Activated CD4-positive, alpha-beta T cell treated with anti-CD3 and anti-CD28 coated beads, Interleukin-2, amount 50 U/mL, for 24 hours (primary cell): ENCODE measurements around the gene NUAK2.

Experiments used
- DNase-seq, 2 donors: peaks; one replicate each; pipeline ENCODE4 v3.0.0-alpha.2; 2020; ENCODE audit warnings: low read depth in 1 of 2, low spot score in 1 of 2

The NUAK2 gene

GRCh38 chr1:205275916-205276688, 45.4 kb downstream of the NUAK2 start:
- no peak for DNase-seq

DNA sequence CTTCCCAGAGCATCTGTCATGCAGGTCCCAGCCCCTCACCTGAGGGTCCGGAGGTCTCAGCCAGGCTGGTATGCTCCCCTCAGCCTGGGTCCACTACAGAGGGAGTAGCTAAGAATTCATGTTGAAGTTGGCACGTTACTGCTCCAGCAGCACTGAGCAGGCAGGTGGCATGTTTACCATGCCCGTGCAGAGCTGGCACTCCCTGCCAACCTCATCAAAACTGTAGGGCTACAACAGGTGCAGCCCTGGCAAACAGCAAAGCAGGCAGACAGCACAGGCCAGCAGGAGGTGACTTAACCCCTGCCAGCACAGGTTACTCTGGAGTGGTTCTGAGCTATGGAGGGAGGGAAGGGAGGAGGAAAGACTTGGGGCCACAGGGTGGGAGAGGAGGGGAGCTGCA, 46.4 kb downstream of the NUAK2 start:
- no peak for DNase-seq

- DNase-seq = no peak
Measured at GRCh38 chr1:205274041-205274691, 47.4 kb downstream of the NUAK2 start.

GRCh38 chr1:205273551-205273982, 48.0 kb downstream of the NUAK2 start:
- peak; percentile 72 to 73 for DNase-seq

- DNase-seq = no peak
Measured at GRCh38 chr1:205272536-205272935, 49.0 kb downstream of the NUAK2 start.

DNA sequence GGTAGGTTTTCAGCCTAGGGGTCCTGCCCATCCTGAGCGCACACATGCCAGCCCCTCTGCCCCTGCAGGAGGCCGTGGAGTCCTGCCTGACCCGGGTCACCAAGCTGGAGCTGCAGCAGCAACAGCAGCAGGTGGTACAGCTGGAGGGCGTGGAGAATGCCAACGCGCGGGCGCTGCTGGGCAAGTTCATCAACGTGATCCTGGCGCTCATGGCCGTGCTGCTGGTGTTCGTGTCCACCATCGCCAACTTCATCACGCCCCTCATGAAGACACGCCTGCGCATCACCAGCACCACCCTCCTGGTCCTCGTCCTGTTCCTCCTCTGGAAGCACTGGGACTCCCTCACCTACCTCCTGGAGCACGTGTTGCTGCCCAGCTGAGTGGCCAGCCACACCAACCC, 49.8 kb downstream of the NUAK2 start:
- no peak for DNase-seq

- DNase-seq = no peak
Measured at GRCh38 chr1:205271277-205271676, 50.3 kb downstream of the NUAK2 start.

- DNase-seq = no peak
Measured at GRCh38 chr1:205270764-205271163, 50.8 kb downstream of the NUAK2 start.

- no peak for DNase-seq
Measured at GRCh38 chr1:205270271-205270670, 51.3 kb downstream of the NUAK2 start.

GRCh38 chr1:205269711-205270110, 51.8 kb downstream of the NUAK2 start:
- DNase-seq = no peak

GRCh38 chr1:205268846-205269680, 52.5 kb downstream of the NUAK2 start:
- no peak for DNase-seq

- DNase-seq = no peak
Measured at GRCh38 chr1:205267306-205267902, 54.1 kb downstream of the NUAK2 start.

- DNase-seq = no peak
Measured at GRCh38 chr1:205266611-205267305, 54.8 kb downstream of the NUAK2 start.

GRCh38 chr1:205263580-205264190, 57.9 kb downstream of the NUAK2 start:
- no peak for DNase-seq

- DNase-seq = no peak
Measured at GRCh38 chr1:205262731-205263171, 58.8 kb downstream of the NUAK2 start.

GRCh38 chr1:205261946-205262691, 59.4 kb downstream of the NUAK2 start:
- no peak for DNase-seq

DNA sequence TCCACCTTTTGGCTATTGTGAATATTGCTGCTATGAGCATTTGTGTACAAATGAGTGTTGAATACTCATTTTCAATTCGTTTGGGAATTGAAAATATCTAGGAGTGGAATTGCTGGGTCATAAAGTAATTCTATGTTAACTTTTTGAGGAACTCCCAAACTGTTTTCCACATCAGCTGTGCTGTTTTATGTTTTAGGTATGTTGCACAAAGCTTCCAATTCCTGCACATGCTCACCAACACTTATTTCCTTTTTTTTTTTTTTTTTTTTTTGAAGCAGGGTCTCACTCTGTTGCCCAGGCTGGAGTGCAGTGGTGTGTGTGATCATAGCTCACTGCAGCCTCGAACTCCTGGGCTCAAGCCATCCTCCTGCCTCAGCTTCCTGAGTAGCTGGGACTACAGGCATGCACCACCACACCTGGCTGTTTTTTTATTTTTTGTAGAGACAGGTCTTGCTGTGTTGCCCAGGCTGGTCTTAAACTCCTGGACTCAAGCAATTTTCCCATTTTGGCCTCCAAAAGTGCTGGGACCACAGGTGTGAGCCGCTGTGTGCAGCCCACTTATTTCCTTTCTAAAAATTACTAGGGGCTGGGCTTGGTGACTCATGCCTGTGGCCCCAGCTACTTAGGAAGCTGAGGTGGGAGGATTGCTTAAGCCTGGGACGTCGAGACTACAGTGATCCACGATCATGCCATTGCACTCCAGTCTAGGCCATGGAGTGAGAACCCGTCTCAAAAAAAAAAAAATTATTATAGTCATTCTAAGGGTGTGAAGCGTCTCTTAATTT, 60.4 kb downstream of the NUAK2 start:
- no peak for DNase-seq

DNA sequence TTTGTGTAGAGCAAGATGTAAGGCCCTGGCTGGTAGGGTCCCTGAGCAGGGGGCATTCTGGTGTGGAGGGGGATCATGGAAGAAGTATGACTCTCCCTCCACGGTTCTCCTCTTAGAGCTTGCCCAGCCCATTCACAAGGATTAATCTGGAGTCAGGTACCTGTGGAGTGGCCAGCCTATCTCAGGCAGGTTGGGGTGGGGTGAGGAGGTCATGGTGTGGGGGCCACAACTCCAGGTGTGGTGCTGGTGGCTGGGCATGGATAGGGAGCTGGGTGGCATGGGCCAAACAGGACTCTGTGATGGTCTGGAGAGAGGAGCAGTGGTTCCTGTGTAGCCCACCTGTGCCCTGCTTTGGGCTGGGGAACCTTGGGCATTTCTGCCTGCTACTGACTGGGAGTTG, 61.5 kb downstream of the NUAK2 start:
- no peak for DNase-seq

DNA sequence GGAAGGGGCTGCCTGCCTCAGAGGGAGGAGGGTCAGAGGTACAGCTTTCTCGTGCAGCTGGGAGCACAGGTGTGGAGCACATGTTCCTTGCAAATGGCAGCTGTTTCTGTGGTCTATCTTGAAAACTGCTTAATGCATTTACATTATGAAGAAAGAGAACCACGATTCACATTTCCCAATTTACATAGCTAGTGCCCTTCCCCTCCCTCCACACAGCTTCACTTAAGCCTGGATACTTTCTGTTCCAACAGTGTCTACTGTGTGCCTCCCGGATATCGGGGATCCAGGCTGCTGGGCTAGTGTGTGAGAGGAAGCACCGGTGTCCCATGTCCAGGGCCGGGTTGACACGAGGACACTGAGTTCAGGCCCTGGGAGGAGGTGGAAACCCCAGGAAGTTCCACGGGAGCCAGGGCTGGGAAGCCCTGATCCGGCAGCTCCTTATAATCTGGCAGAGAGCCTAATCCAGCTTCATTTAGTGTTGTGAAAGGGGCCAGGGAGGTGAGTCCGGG, 62.2 kb downstream of the NUAK2 start:
- no peak for DNase-seq
